SK-N-SH (cell line): ENCODE data around the gene SLC25A25. TPM values are rescaled to one million over a fixed set of nuclear protein-coding genes. Genes with fewer than 3 reads are reported as not detected.

ENCODE experiments used
- CTCF ChIA-PET: fragments of 300-600, 350-600 bp; formaldehyde crosslinking; extraction: SDS; loops from one replicate; lab custom pipeline; 2021; lab: Yijun Ruan, JAX
- POLR2A ChIA-PET: fragments of 350-600 bp; sonication (Branson Sonifier 250); formaldehyde crosslinking; extraction: SDS; loops from one replicate; lab custom pipeline; 2020; ENCODE audit warnings: antibody characterized with exemption, inconsistent platforms; lab: Yijun Ruan, JAX
- DNase-seq: peaks from one replicate; pipeline ENCODE4 v3.0.0; 2012
- H2AFZ ChIP-seq: fragments of 200-600 bp; sonication (generic); 2 replicates; pipeline ENCODE4 v1.8.1; 2016; ENCODE audit warnings: antibody characterized with exemption, mild to moderate bottlenecking, low read depth
- H3F3A ChIP-seq: fragments of 200-600 bp; sonication (generic); replicated peaks from 2 replicates; pipeline ENCODE3; 2016; ENCODE audit warnings: antibody characterized with exemption, mild to moderate bottlenecking; ENCODE audit not compliant: insufficient read depth
- H3K27ac ChIP-seq, 2 experiments: fragments of 200-500 bp in 1 of 2; fragments of 200-600 bp in 1 of 2; sonication (Bioruptor generic) in 1 of 2; sonication (generic), shearing (Covaris generic) in 1 of 2; 2 replicates each; pipeline versions ENCODE4 v1.5.1 to v1.6.1; 2014 to 2016; ENCODE audit warnings: low read depth in 2 of 2, inconsistent platforms in 1 of 2, low read length in 1 of 2, mild to moderate bottlenecking in 1 of 2, mixed read lengths in 1 of 2
- H3K27me3 ChIP-seq: fragments of 200-600 bp; sonication (generic), shearing (Covaris generic); 2 replicates; pipeline ENCODE4 v1.6.1; 2016; ENCODE audit warnings: mixed run types; ENCODE audit not compliant: insufficient read depth
- H3K36me3 ChIP-seq, 2 experiments: fragments of 200-500 bp in 1 of 2; fragments of 200-600 bp in 1 of 2; sonication (Bioruptor generic) in 1 of 2; sonication (generic) in 1 of 2; replicated peaks in 1 of 2; 2 replicates each; pipeline versions ENCODE3 to v1.5.1; 2014 to 2016; ENCODE audit warnings: low read length in 1 of 2, mild to moderate bottlenecking in 1 of 2; ENCODE audit not compliant: insufficient read depth in 2 of 2, control insufficient read depth in 1 of 2
- H3K4me1 ChIP-seq, 2 experiments: fragments of 200-500 bp in 1 of 2; fragments of 200-600 bp in 1 of 2; sonication (Bioruptor generic) in 1 of 2; sonication (generic), shearing (Covaris generic) in 1 of 2; 2 replicates each; pipeline versions ENCODE4 v1.5.1 to v1.6.1; 2014 to 2016; ENCODE audit warnings: low read depth in 1 of 2, low read length in 1 of 2, mixed run types in 1 of 2; ENCODE audit not compliant: insufficient read depth in 2 of 2, control insufficient read depth in 1 of 2
- H3K4me2 ChIP-seq: fragments of 200-600 bp; sonication (generic), shearing (Covaris generic); 2 replicates; pipeline ENCODE4 v1.6.1; 2017; ENCODE audit warnings: mixed run types
- H3K4me3 ChIP-seq, 2 experiments: fragments of 200-500 bp in 1 of 2; fragments of 200-600 bp in 1 of 2; sonication (Bioruptor generic) in 1 of 2; sonication (generic), shearing (Covaris generic) in 1 of 2; 2 replicates each; pipeline versions ENCODE4 v1.5.1 to v1.8.1; 2014 to 2016; ENCODE audit warnings: low read depth in 2 of 2, inconsistent platforms in 1 of 2, low read length in 1 of 2, mild to moderate bottlenecking in 1 of 2, mixed read lengths in 1 of 2, moderate library complexity in 1 of 2
- H3K79me2 ChIP-seq: fragments of 200-600 bp; sonication (generic); 2 replicates; pipeline ENCODE4 v1.8.1; 2017; ENCODE audit warnings: mild to moderate bottlenecking; ENCODE audit not compliant: insufficient read depth
- H3K9ac ChIP-seq: fragments of 200-600 bp; sonication (generic); 2 replicates; pipeline ENCODE4 v1.6.1; 2017; ENCODE audit warnings: mixed run types
- H3K9me2 ChIP-seq: fragments of 200-600 bp; sonication (generic); 2 replicates; pipeline ENCODE4 v1.6.1; 2017; ENCODE audit warnings: mixed run types
- H3K9me3 ChIP-seq: fragments of 200-600 bp; sonication (generic); 2 replicates; pipeline ENCODE4 v1.6.1; 2017; ENCODE audit warnings: mixed run types, mild to moderate bottlenecking, moderate library complexity
- H4K20me1 ChIP-seq: fragments of 200-600 bp; sonication (generic); 2 replicates; pipeline ENCODE4 v1.6.1; 2017; ENCODE audit warnings: mild to moderate bottlenecking, mixed run types; ENCODE audit not compliant: insufficient read depth
- CHD2 ChIP-seq: fragments of 150-350 bp; IDR thresholded peaks from 2 replicates; pipeline ENCODE4 v1.6.1; 2018; ENCODE audit warnings: low read length; ENCODE audit not compliant: partially characterized antibody
- EZH2phosphoT487 ChIP-seq: fragments of 200-600 bp; sonication (generic); IDR thresholded peaks from 2 replicates; pipeline ENCODE4 v1.6.1; 2017; ENCODE audit warnings: low read depth, mixed run types, mild to moderate bottlenecking, antibody characterized with exemption, moderate library complexity, borderline replicate concordance
- FOXJ3 ChIP-seq: sonication (generic); formaldehyde crosslinking; IDR thresholded peaks from 2 replicates; pipeline ENCODE4 v1.5.1; 2020; ENCODE audit warnings: mild to moderate bottlenecking, missing genetic modification reagents
- GATA2 ChIP-seq: sonication (generic); formaldehyde crosslinking; IDR thresholded peaks from 2 replicates; pipeline ENCODE4 v1.5.0; 2020; ENCODE audit warnings: mild to moderate bottlenecking, missing genetic modification reagents
- MEF2A ChIP-seq: IDR thresholded peaks from 2 replicates; pipeline ENCODE4 v1.4.0; 2012; ENCODE audit warnings: low read depth, borderline replicate concordance
- MXI1 ChIP-seq: IDR thresholded peaks from 2 replicates; pipeline ENCODE4 v1.6.1; 2012; ENCODE audit warnings: mild to moderate bottlenecking, low read depth, low read length, improper control_type of control experiment
- NRF1 ChIP-seq: IDR thresholded peaks from 2 replicates; pipeline ENCODE4 v1.6.1; 2012; ENCODE audit warnings: low read depth, mild to moderate bottlenecking, low read length
- RAD21 ChIP-seq: IDR thresholded peaks from 2 replicates; pipeline ENCODE4 v1.6.1; 2012; ENCODE audit warnings: mild to moderate bottlenecking, low read length
- RFX5 ChIP-seq: IDR thresholded peaks from 2 replicates; pipeline ENCODE4 v1.6.1; 2012; ENCODE audit warnings: mild to moderate bottlenecking, improper control_type of control experiment, low read length
- RXRA ChIP-seq: IDR thresholded peaks from 2 replicates; pipeline ENCODE4 v1.4.0; 2012; ENCODE audit warnings: low read depth, mild to moderate bottlenecking, borderline replicate concordance
- SIN3A ChIP-seq: IDR thresholded peaks from 2 replicates; pipeline ENCODE4 v1.6.1; 2012; ENCODE audit warnings: low read depth, mild to moderate bottlenecking, low read length, moderate library complexity, borderline replicate concordance
- TEAD4 ChIP-seq: IDR thresholded peaks from 2 replicates; pipeline ENCODE4 v1.4.0; 2012; ENCODE audit warnings: mild to moderate bottlenecking, borderline replicate concordance; ENCODE audit not compliant: insufficient read depth
- YY1 ChIP-seq: IDR thresholded peaks from 2 replicates; pipeline ENCODE4 v1.4.0; 2012; ENCODE audit warnings: low read depth, mild to moderate bottlenecking
- WGBS: methylation state at CpG from one replicate; pipeline ENCODE4 v1.1.6; 2017; ENCODE audit warnings: low lambda C conversion rate; 5-methylcytosine and 5-hydroxymethylcytosine counted together
- polyA plus RNA-seq, 3 experiments: library from polyadenylated mRNA; depleted of rRNA; stranded (reverse); fragments of >200 nt; gene quantifications; 2 replicates each; pipeline ENCODE4 v1.2.3, GENCODE V29; 2012
- TF ChIP-seq, protein P1 (sequence below): IDR thresholded peaks from 2 replicates; pipeline ENCODE4 v1.4.0; 2012; ENCODE audit warnings: low read depth, borderline replicate concordance
- TF ChIP-seq, protein P2 (sequence below): fragments of 150-350 bp; IDR thresholded peaks from 2 replicates; pipeline ENCODE4 v1.6.1; 2016; ENCODE audit warnings: mild to moderate bottlenecking, low read depth, low read length
- TF ChIP-seq, protein P3 (sequence below): IDR thresholded peaks from 2 replicates; pipeline ENCODE4 v1.4.0; 2012; ENCODE audit warnings: low read depth, borderline replicate concordance

SLC25A25 gene
- polyA plus RNA-seq, 1 of the 3 experiments (the other 2 are of a cell fraction), result 12.1 TPM

DNA sequence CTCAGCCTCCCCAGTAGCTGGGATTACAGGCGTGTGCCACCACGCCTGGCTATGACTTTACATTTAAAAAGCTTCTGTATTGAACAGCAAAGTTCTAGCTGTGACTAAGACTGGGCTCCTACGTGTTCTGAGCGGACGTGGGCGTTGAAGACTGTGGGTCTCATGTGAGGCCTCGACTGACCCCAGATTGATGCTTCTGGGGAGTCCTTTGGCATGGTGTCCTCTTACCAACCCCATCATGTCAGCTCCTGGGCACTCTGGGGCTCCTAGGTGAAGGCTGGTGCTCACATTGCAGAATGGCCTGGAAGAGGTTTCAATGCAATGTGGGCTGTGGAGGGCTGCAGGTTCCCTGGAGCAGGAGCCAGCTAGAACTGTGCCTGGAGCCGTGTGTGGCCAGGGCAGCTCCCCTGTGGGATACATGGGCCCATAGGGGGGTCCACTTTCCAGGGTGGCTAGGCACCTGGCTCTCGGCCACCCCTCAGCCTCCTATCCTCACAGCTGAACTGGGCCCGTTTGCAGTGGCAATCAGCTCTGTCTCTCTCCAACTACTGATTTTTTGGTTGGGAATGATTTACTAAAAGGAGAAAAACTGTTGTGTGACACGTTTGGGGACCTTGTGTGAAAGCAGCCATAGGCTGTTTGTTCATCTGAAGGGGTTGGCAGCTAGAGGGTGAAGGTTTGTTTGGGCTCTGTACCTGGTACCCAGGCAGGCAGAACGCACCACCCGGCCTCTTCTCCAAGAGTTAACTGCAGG, 29.7 kb downstream of the SLC25A25 start:
- Histone ChIP-seq H2AFZ (no peak overlapping the region), H3K9me2 (no peaks in the 10 kb centered on the region), H3K4me3 (no peak overlapping the region), H3K79me2 (peaks cover 72% of the 10 kb centered on the region), H3K27ac (peak overlapping the region in 1 of 2 experiments; percentile 57; a peak in 2 of 4 replicates)
- no peak for DNase-seq
- TF ChIP-seq SIN3A (no peak), RXRA (no peak), EZH2phosphoT487 (no peak), MEF2A (no peak), CHD2 (no peak), RFX5 (no peak), NRF1 (no peak), RAD21 (no peak), MXI1 (no peak), YY1 (no peak), TEAD4 (no peak), FOXJ3 (CRISPR knock-in tag) (no peak), GATA2 (CRISPR knock-in tag) (no peak)
- TF ChIP-seq, protein P1, sequence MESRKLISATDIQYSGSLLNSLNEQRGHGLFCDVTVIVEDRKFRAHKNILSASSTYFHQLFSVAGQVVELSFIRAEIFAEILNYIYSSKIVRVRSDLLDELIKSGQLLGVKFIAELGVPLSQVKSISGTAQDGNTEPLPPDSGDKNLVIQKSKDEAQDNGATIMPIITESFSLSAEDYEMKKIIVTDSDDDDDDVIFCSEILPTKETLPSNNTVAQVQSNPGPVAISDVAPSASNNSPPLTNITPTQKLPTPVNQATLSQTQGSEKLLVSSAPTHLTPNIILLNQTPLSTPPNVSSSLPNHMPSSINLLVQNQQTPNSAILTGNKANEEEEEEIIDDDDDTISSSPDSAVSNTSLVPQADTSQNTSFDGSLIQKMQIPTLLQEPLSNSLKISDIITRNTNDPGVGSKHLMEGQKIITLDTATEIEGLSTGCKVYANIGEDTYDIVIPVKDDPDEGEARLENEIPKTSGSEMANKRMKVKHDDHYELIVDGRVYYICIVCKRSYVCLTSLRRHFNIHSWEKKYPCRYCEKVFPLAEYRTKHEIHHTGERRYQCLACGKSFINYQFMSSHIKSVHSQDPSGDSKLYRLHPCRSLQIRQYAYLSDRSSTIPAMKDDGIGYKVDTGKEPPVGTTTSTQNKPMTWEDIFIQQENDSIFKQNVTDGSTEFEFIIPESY, result no peak
- TF ChIP-seq, protein P2, sequence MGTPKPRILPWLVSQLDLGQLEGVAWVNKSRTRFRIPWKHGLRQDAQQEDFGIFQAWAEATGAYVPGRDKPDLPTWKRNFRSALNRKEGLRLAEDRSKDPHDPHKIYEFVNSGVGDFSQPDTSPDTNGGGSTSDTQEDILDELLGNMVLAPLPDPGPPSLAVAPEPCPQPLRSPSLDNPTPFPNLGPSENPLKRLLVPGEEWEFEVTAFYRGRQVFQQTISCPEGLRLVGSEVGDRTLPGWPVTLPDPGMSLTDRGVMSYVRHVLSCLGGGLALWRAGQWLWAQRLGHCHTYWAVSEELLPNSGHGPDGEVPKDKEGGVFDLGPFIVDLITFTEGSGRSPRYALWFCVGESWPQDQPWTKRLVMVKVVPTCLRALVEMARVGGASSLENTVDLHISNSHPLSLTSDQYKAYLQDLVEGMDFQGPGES, result no peak
- TF ChIP-seq, protein P3, sequence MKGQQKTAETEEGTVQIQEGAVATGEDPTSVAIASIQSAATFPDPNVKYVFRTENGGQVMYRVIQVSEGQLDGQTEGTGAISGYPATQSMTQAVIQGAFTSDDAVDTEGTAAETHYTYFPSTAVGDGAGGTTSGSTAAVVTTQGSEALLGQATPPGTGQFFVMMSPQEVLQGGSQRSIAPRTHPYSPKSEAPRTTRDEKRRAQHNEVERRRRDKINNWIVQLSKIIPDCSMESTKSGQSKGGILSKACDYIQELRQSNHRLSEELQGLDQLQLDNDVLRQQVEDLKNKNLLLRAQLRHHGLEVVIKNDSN, result no peak
- TF ChIP-seq, all 33 proteins: peak for 0
- H4K20me1 ChIP-seq, result 0 out of 2 replicates have a peak, but pooled peaks cover 5% of the 10 kb centered on the region
- peaks cover 0 to 20% of the 10 kb centered on the region in 2 experiments for H3K36me3 ChIP-seq
- WGBS, result 76% methylated on average over 12 of the region's 13 CpGs
- H3K9me3 ChIP-seq, result no peaks in the 10 kb centered on the region
- H3F3A ChIP-seq, result peaks cover 25% of the 10 kb centered on the region
- peaks cover 44 to 45% of the 10 kb centered on the region in 2 experiments for H3K4me1 ChIP-seq
- ChIA-PET POLR2A (no interaction called here), CTCF (interaction anchor here (0.6 to 18.8 kb wide), 3 partner anchors 18 to 155 kb away, joined by 3 to 246 read pairs (median 3); no protein-coding TSS in a partner anchor)
- H3K4me2 ChIP-seq, result no peak overlapping the region
- H3K9ac ChIP-seq, result no peak overlapping the region
- no peaks in the 10 kb centered on the region for H3K27me3 ChIP-seq
